IMR-90 (cell line): ENCODE results near the gene NEGR1. TPM values are rescaled to one million over a fixed set of nuclear protein-coding genes. Genes with fewer than 3 reads are reported as not detected.

ENCODE experiments used
- ATAC-seq: fragments of 200-7000 bp; cut with Tn5 transposase; 2 replicates; pipeline ENCODE4 v1.9.1; 2020; ENCODE audit warnings: low read depth, mild to moderate bottlenecking, moderate library complexity
- BruUV-seq: library from RNA; stranded (reverse); fragments of 400-500 nt; replicated peaks from 2 replicates; lab custom pipeline; 2021; lab: Mats Ljungman, UMichigan
- CTCF ChIA-PET: fragments of 300-600 bp; formaldehyde crosslinking; extraction: SDS; loops from one replicate; lab custom pipeline; 2021; ENCODE audit warnings: antibody characterized with exemption; lab: Yijun Ruan, JAX
- POLR2A ChIA-PET: fragments of 300-600 bp; sonication (Branson Sonifier 250); formaldehyde crosslinking; loops from one replicate; lab custom pipeline; 2022; ENCODE audit warnings: antibody characterized with exemption; ENCODE audit not compliant: unreplicated experiment; lab: Charles Lee
- DNase-seq: peaks from one replicate; pipeline ENCODE4 v3.0.0; 2013
- H2AFZ ChIP-seq: replicated peaks from 2 replicates; pipeline ENCODE3; 2013; ENCODE audit warnings: low read length, mild to moderate bottlenecking; ENCODE audit not compliant: poor library complexity
- H2AK5ac ChIP-seq: 2 replicates; pipeline ENCODE4 v1.6.1; 2013; ENCODE audit warnings: low read depth, low read length, inconsistent platforms
- H2AK9ac ChIP-seq: replicated peaks from 2 replicates; pipeline ENCODE3; 2013; ENCODE audit warnings: mild to moderate bottlenecking, low read depth, low read length, moderate library complexity; ENCODE audit not compliant: poor library complexity
- H2BK120ac ChIP-seq: 2 replicates; pipeline ENCODE4 v1.6.1; 2013; ENCODE audit warnings: low read depth, low read length, inconsistent platforms
- H2BK15ac ChIP-seq: 3 replicates; pipeline ENCODE4 v1.6.1; 2013; ENCODE audit warnings: low read depth, low read length, inconsistent platforms
- H2BK20ac ChIP-seq: 2 replicates; pipeline ENCODE4 v1.6.1; 2013; ENCODE audit warnings: low read depth, mild to moderate bottlenecking, inconsistent platforms, low read length, moderate library complexity
- H2BK5ac ChIP-seq: 2 replicates; pipeline ENCODE4 v1.6.1; 2013; ENCODE audit warnings: mild to moderate bottlenecking, low read depth, low read length, inconsistent platforms; ENCODE audit not compliant: poor library complexity, severe bottlenecking
- H3K14ac ChIP-seq: replicated peaks from 2 replicates; pipeline ENCODE4 v1.6.1; 2013; ENCODE audit warnings: low read depth, low read length, inconsistent platforms
- H3K18ac ChIP-seq: 2 replicates; pipeline ENCODE4 v1.6.1; 2013; ENCODE audit warnings: low read depth, low read length, control low read depth
- H3K23ac ChIP-seq: 2 replicates; pipeline ENCODE4 v1.6.1; 2013; ENCODE audit warnings: low read depth, low read length, inconsistent platforms
- H3K27ac ChIP-seq: 2 replicates; pipeline ENCODE4 v1.5.1; 2013; ENCODE audit warnings: mild to moderate bottlenecking, control low read depth, low read length; ENCODE audit not compliant: insufficient read depth
- H3K27me3 ChIP-seq: 2 replicates; pipeline ENCODE4 v1.6.1; 2013; ENCODE audit warnings: low read length; ENCODE audit not compliant: control insufficient read depth, insufficient read depth
- H3K36me3 ChIP-seq: 2 replicates; pipeline ENCODE4 v1.6.1; 2013; ENCODE audit warnings: low read length, mixed read lengths; ENCODE audit not compliant: control insufficient read depth, insufficient read depth
- H3K4ac ChIP-seq: 2 replicates; pipeline ENCODE4 v1.6.1; 2013; ENCODE audit warnings: low read depth, low read length, inconsistent platforms
- H3K4me1 ChIP-seq: 2 replicates; pipeline ENCODE4 v1.6.1; 2013; ENCODE audit warnings: low read length, mixed read lengths; ENCODE audit not compliant: control insufficient read depth, insufficient read depth
- H3K4me2 ChIP-seq: 2 replicates; pipeline ENCODE4 v1.6.1; 2013; ENCODE audit warnings: low read depth, mild to moderate bottlenecking, control low read depth, low read length, moderate library complexity
- H3K4me3 ChIP-seq: 2 replicates; pipeline ENCODE4 v1.5.1; 2013; ENCODE audit warnings: low read depth, mild to moderate bottlenecking, control low read depth, low read length, moderate library complexity; ENCODE audit not compliant: insufficient read depth
- H3K56ac ChIP-seq: 2 replicates; pipeline ENCODE4 v1.6.1; 2013; ENCODE audit warnings: low read length, inconsistent platforms; ENCODE audit not compliant: insufficient read depth; ENCODE audit errors: extremely low read depth
- H3K79me1 ChIP-seq, 2 experiments: 2 replicates each; pipeline ENCODE4 v1.6.1; 2013; ENCODE audit warnings: low read length in 2 of 2, inconsistent platforms in 1 of 2, low read depth in 1 of 2
- H3K9ac ChIP-seq: 2 replicates; pipeline ENCODE4 v1.6.1; 2013; ENCODE audit warnings: low read depth, low read length, control low read depth
- H3K9me1 ChIP-seq: 2 replicates; pipeline ENCODE4 v1.6.1; 2013; ENCODE audit warnings: low read length, inconsistent platforms; ENCODE audit not compliant: insufficient read depth
- H3K9me3 ChIP-seq: 2 replicates; pipeline ENCODE4 v1.6.1; 2013; ENCODE audit warnings: low read length; ENCODE audit not compliant: control insufficient read depth, insufficient read depth
- H4K20me1 ChIP-seq: 2 replicates; pipeline ENCODE4 v1.6.1; 2013; ENCODE audit warnings: low read length, inconsistent platforms; ENCODE audit not compliant: insufficient read depth
- H4K5ac ChIP-seq: 2 replicates; pipeline ENCODE4 v1.6.1; 2013; ENCODE audit warnings: mild to moderate bottlenecking, low read depth, low read length, control low read depth
- H4K8ac ChIP-seq, 2 experiments: 2 replicates each; pipeline ENCODE4 v1.6.1; 2013; ENCODE audit warnings: low read depth in 2 of 2, low read length in 2 of 2, control low read depth in 1 of 2, inconsistent platforms in 1 of 2
- H4K91ac ChIP-seq: 2 replicates; pipeline ENCODE4 v1.6.1; 2013; ENCODE audit warnings: low read depth, low read length, inconsistent platforms; ENCODE audit not compliant: insufficient read depth
- FOS ChIP-seq: fragments of 150-350 bp; IDR thresholded peaks from 2 replicates; pipeline ENCODE4 v1.6.1; 2016; ENCODE audit warnings: low read depth, low read length
- MAFK ChIP-seq: IDR thresholded peaks from 2 replicates; pipeline ENCODE4 v1.6.1; 2012; ENCODE audit warnings: low read depth, low read length, improper control_type of control experiment
- NFE2L2 ChIP-seq: fragments of 150-350 bp; IDR thresholded peaks from 2 replicates; pipeline ENCODE4 v1.6.1; 2016; ENCODE audit warnings: low read depth, mild to moderate bottlenecking, low read length
- WGBS, 2 experiments: methylation state at CpG; one replicate each; pipeline versions ENCODE4 v1.1.5 to v1.1.7; 2013; ENCODE audit warnings: missing lambda C conversion rate in 2 of 2; ENCODE audit not compliant: insufficient read length in 1 of 2; ENCODE audit errors: extremely low coverage in 2 of 2; 5-methylcytosine and 5-hydroxymethylcytosine counted together
- dilution Hi-C: fragments of 300-500 bp; cut with HindIII; formaldehyde crosslinking; loops from one replicate; pipeline ENCODE4 v1.14.3; 2018; ENCODE audit warnings: low sequenced_read_pairs; ENCODE audit not compliant: unreplicated experiment
- in situ Hi-C: fragments of 300-500 bp; cut with MboI; formaldehyde crosslinking; loops from 3 replicates; pipeline ENCODE4 v1.14.3; 2019; ENCODE audit warnings: low sequenced_read_pairs, inconsistent platforms, mixed read lengths
- intact Hi-C: fragments of 100-400 bp; cut with micrococcal nuclease; formaldehyde crosslinking; loops from 2 replicates; pipeline ENCODE4 v1.10.0; 2022
- polyA plus RNA-seq, 3 experiments: library from polyadenylated mRNA; depleted of rRNA; stranded (reverse); fragments of >200 nt; gene quantifications; 2 replicates each; pipeline ENCODE4 v1.2.3, GENCODE V29; 2012; ENCODE audit warnings: low replicate concordance in 1 of 3
- total RNA-seq: library from RNA; depleted of rRNA; stranded (reverse); fragments of >200 nt; gene quantifications from 2 replicates; pipeline ENCODE4 v1.2.3, GENCODE V29; 2012

The NEGR1 gene
- total and polyA plus RNA-seq, 2 of the 4 experiments (the other 2 are of a cell fraction) = 5.1 to 9.1 TPM

DNA sequence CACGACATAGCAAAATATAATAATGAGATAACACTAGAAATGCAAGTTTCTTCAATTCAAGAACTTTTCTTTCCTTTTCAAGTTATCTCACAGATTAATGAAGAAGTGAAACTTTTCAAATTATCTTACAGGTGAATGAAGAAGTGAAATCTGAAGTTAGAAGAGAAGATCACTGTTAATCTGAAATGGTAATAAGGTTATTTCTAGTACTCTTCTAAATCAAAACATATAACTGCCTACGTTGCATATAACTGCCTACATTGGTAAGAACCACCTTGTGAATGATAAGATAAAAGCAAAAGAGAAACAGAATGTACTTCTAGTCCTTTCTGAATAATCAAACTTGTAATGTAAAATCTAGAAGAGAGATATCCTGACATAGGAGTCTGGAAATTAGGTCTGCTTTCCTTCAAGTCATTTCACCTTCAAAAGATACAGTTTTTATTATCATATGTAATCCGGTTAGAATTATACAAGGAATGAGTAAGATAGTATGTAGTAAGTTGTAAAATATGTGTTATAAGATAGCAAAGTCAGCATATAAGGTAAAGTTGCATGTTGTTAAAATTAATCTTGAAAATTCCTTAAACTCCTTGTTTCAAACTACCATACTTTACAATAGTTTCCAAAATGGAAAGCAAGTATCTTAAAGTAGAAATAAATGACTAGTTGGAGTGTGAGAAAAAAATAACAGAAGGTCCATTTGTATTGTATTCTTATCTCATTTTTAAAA lies 679.1 kb downstream of the NEGR1 start:
- no peak overlapping the region for H3K27ac ChIP-seq
- H3K79me1 ChIP-seq = no peaks in the 10 kb centered on the region
- in situ Hi-C loops (no loop called here), intact Hi-C loops (no loop called here), dilution Hi-C loops (no loop called here)
- BruUV-seq = no TSS peak
- H3K56ac ChIP-seq = no peak overlapping the region
- no peaks in the 10 kb centered on the region for H3K9me1 ChIP-seq
- no peak overlapping the region for H3K4me2 ChIP-seq
- H3K18ac ChIP-seq = no peak overlapping the region
- H4K20me1 ChIP-seq = no peaks in the 10 kb centered on the region
- H3K27me3 ChIP-seq = no peaks in the 10 kb centered on the region
- WGBS, 2 experiments = 100% methylated on average over 1 of the region's 3 CpGs; no CpG with 5 or more reads in 1 of the 2 experiments
- no peak overlapping the region for H3K14ac ChIP-seq
- ChIA-PET CTCF (no interaction called here), POLR2A (no interaction called here)
- H3K9ac ChIP-seq = no peak overlapping the region
- ATAC-seq (no peak), DNase-seq (no peak)
- no peak overlapping the region for H2AK5ac ChIP-seq
- no peak overlapping the region for H2BK120ac ChIP-seq
- no peak overlapping the region for H2AFZ ChIP-seq
- no peak overlapping the region for H4K5ac ChIP-seq
- no peak overlapping the region for H3K23ac ChIP-seq
- no peak overlapping the region for H4K8ac ChIP-seq
- H3K4me1 ChIP-seq = 0 out of 2 replicates have a peak, but pooled peaks cover 2% of the 10 kb centered on the region
- H3K9me3 ChIP-seq = no peaks in the 10 kb centered on the region; the same call in 1 of the 2 replicates
- H2BK5ac ChIP-seq = no peak overlapping the region
- TF ChIP-seq MAFK (peak; percentile 85), FOS (no peak), NFE2L2 (no peak)
- H2AK9ac ChIP-seq = no peak overlapping the region
- H3K4me3 ChIP-seq = no peak overlapping the region
- H3K4ac ChIP-seq = no peak overlapping the region
- no peak overlapping the region for H2BK20ac ChIP-seq
- H3K36me3 ChIP-seq = no peaks in the 10 kb centered on the region
- H4K91ac ChIP-seq = no peak overlapping the region
- H2BK15ac ChIP-seq = no peak overlapping the region
